HEK293T (cell line): ENCODE results near the gene DLG5.

Source experiments
- CTBP1 ChIP-seq: fragments of 450-650 bp; IDR thresholded peaks from 2 replicates; pipeline ENCODE4 v1.6.1; 2016; ENCODE audit warnings: borderline replicate concordance
- FOXA1 ChIP-seq: fragments of 450-650 bp; IDR thresholded peaks from 2 replicates; pipeline ENCODE4 v1.6.1; 2016; ENCODE audit warnings: mild to moderate bottlenecking
- FOXM1 ChIP-seq: fragments of 450-650 bp; IDR thresholded peaks from 2 replicates; pipeline ENCODE4 v1.6.1; 2017; ENCODE audit warnings: mild to moderate bottlenecking, borderline replicate concordance
- HDGF ChIP-seq: fragments of 450-650 bp; IDR thresholded peaks from 2 replicates; pipeline ENCODE4 v1.6.1; 2017; ENCODE audit warnings: antibody characterized with exemption, borderline replicate concordance
- L3MBTL2 ChIP-seq: fragments of 450-650 bp; conservative IDR thresholded peaks from 2 replicates; pipeline ENCODE4 v1.6.1; 2016; ENCODE audit warnings: mild to moderate bottlenecking
- LEF1 ChIP-seq: fragments of 450-650 bp; IDR thresholded peaks from 2 replicates; pipeline ENCODE4 v1.6.1; 2017; ENCODE audit warnings: mild to moderate bottlenecking, borderline replicate concordance
- NFRKB ChIP-seq: fragments of 450-650 bp; IDR thresholded peaks from 2 replicates; pipeline ENCODE4 v1.6.1; 2016; ENCODE audit warnings: mild to moderate bottlenecking, moderate library complexity
- PKNOX1 ChIP-seq: fragments of 450-650 bp; IDR thresholded peaks from 2 replicates; pipeline ENCODE4 v1.6.1; 2016
- SP1 ChIP-seq: fragments of 450-650 bp; IDR thresholded peaks from 2 replicates; pipeline ENCODE4 v1.6.1; 2017
- SUZ12 ChIP-seq: fragments of 450-650 bp; IDR thresholded peaks from 2 replicates; pipeline ENCODE4 v1.6.1; 2016; ENCODE audit warnings: mild to moderate bottlenecking
- TARDBP ChIP-seq: fragments of 450-650 bp; IDR thresholded peaks from 2 replicates; pipeline ENCODE4 v1.6.1; 2016

DNA sequence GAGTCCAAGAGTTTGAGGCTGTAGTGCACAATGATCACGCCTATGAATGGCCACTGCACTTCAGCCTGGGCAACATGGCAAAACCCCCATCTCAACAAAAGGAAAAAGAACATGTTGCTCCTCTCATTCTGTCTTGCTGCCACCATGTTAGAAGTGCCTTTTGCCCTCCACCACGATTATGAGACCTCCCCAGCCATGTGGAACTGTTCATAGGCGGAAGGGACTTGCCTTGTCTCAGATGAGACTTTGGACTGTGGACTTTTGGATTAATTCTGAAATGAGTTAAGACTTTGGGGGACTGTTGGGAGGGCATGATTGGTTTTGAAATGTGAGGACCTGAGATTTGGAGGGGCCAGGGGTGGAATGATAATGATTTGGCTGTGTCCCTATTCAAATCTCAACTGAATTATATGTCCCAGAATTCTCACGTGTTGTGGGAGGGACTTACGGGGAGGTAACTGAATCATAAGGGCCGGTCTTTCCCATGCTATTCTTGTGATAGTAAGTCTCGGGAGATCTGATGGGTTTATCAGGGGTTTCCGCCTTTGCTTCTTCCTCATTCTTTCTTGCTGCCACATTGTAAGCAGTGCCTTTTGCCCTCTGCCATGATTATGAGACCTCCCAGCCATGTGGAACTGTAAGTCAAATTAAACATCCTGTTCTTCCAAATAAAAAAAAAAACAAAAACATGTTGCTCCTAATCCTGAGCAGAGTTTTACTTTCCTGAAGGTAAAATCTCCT lies 22.3 kb downstream of the DLG5 start:
- no peak for TF ChIP-seq NFRKB
- no peak for TF ChIP-seq SUZ12
- no peak for TF ChIP-seq HDGF
- no peak for TF ChIP-seq SP1
- TF ChIP-seq CTBP1 = no peak
- TF ChIP-seq LEF1 = no peak
- TF ChIP-seq L3MBTL2 = no peak
- no peak for TF ChIP-seq PKNOX1
- TF ChIP-seq FOXM1 = no peak
- TF ChIP-seq FOXA1 = no peak
- no peak for TF ChIP-seq TARDBP
